Heart left ventricle (tissue), 16 donors: Measurements from ENCODE around the gene MPDZ. TPM values are rescaled to one million over a fixed set of nuclear protein-coding genes. Genes with fewer than 3 reads are reported as not detected.

Experiments
- ATAC-seq, 4 donors: fragments of 200-7000 bp; cut with Tn5 transposase; one replicate each; pipeline ENCODE4 v1.9.1; 2020 to 2022; ENCODE audit warnings: moderate library complexity in 4 of 4, mild to moderate bottlenecking in 3 of 4, moderate number of reproducible peaks in 1 of 4
- DNase-seq, 5 donors: peaks; one replicate each; pipeline ENCODE4 v3.0.0-alpha.2; 2020
- H3K27ac ChIP-seq, 12 donors: fragments of 200-600 bp; sonication (generic) in 4 of 12; one replicate each; pipeline versions ENCODE4 v1.5.0 to v1.8.0; 2016 to 2022; ENCODE audit warnings: mild to moderate bottlenecking in 2 of 12
- H3K27me3 ChIP-seq, 9 donors: fragments of 200-600 bp; sonication (generic) in 2 of 9; one replicate each; pipeline versions ENCODE4 v1.5.1 to v1.8.0; 2016 to 2022; ENCODE audit warnings: mild to moderate bottlenecking in 3 of 9
- H3K36me3 ChIP-seq, 9 donors: fragments of 200-600 bp; sonication (generic) in 2 of 9; one replicate each; pipeline versions ENCODE4 v1.5.0 to v1.8.0; 2018 to 2022; ENCODE audit warnings: mild to moderate bottlenecking in 2 of 9
- H3K4me1 ChIP-seq, 12 donors: fragments of 200-600 bp; sonication (generic) in 4 of 12; one replicate each; pipeline versions ENCODE4 v1.5.0 to v1.8.0; 2016 to 2022; ENCODE audit warnings: mild to moderate bottlenecking in 3 of 12
- H3K4me3 ChIP-seq, 12 donors: fragments of 200-600 bp; sonication (generic) in 4 of 12; one replicate each; pipeline versions ENCODE4 v1.5.0 to v1.8.0; 2017 to 2022; ENCODE audit warnings: mild to moderate bottlenecking in 9 of 12, moderate library complexity in 4 of 12
- H3K9me3 ChIP-seq, 12 donors: fragments of 200-600 bp; sonication (generic) in 4 of 12; one replicate each; pipeline versions ENCODE4 v1.5.0 to v1.8.0; 2016 to 2022; ENCODE audit warnings: mild to moderate bottlenecking in 1 of 12
- CTCF ChIP-seq, 12 donors: fragments of 200-600 bp; sonication (generic) in 4 of 12; IDR thresholded peaks; one replicate each; pipeline versions ENCODE4 v1.5.0 to v1.8.0; 2018 to 2022; ENCODE audit warnings: antibody characterized with exemption in 12 of 12, mild to moderate bottlenecking in 5 of 12
- POLR2A ChIP-seq, 2 donors: fragments of 450-650 bp; IDR thresholded peaks; one replicate each; pipeline ENCODE4 v1.6.1; 2017; ENCODE audit warnings: antibody characterized with exemption in 2 of 2, mild to moderate bottlenecking in 2 of 2, moderate library complexity in 2 of 2
- WGBS, 4 donors: extraction: QIAGEN DNeasy Blood & Tissue Kit in 2 of 4; methylation state at CpG; one replicate each; pipeline versions ENCODE4 v1.1.5 to v1.1.7; 2013 to 2018; 5-methylcytosine and 5-hydroxymethylcytosine counted together
- intact Hi-C, 10 donors: fragments of 100-400 bp; cut with DNase I; formaldehyde crosslinking; loops; one replicate each; pipeline versions ENCODE4 v1.11.1 to v1.14.2; 2022
- polyA plus RNA-seq, 2 donors: library from polyadenylated mRNA; stranded (reverse); fragments of 200-250 nt; gene quantifications; one replicate each; pipeline ENCODE4 v1.2.3, GENCODE V29; 2013
- total RNA-seq, 9 donors: library from RNA; depleted of rRNA in 2 of 9; stranded (reverse); fragments of >200 nt in 2 of 9; fragmentation: NEBNext Ultra II Directional in 3 of 9; extraction: Animal tissue kit (Norgen Biotek cat#: 25700) in 3 of 9; gene quantifications; one replicate each; pipeline versions ENCODE4 v1.1.0 to v1.2.4, GENCODE V29; 2016 to 2023
- donor health status: ischemic (EF 13 %, LVEDD 7.1; RV severe dilation, severe dysfunction).
- donor health status: healthy with polysubstance abuse.
- donor health status: DM: no; HTN: yes; CAD: no.
- donor health status: DM: no; HTN: no; CAD: no.
- donor health status: ischemic (EF 25% LVEDD 6.9; RV normal size, moderate dysfunction).
- donor health status: ischemic (EF 25% LVEDD 5.7; RV mildly dilated, moderate dysfunction).
- donor health status: healthy.
- donor health status: DM: yes; HTN: yes; CAD: no.
- donor health status: ischemic (EF 35%, LVEDD 5.7; RV mildly dilated, moderate dysfunction).
- donor health status: nonischemic (EF 11% LVEDD 7.7; RV severe dilation, severe dysfunction).
- donor health status: DM: yes; HTN: yes; CAD: no.
- donor health status: PGD.
- donor health status: ischemic (EF 29% LVEDD 5.4; RV normal size, mild dysfunction).
- donor health status: nonischemic (EF 23%, LVEDD 6.1; RV moderate dilation, normal function).

The MPDZ gene
- total and polyA plus RNA-seq, 11 donors, result 19.5 to 106 (median 64.8) TPM

GRCh38 chr9:13137426-13137825, 142.1 kb downstream of the MPDZ start:
- WGBS, 4 donors, result 71 to 84% (median 78%) methylated on average over 1 of the region's 1 CpG
- ATAC-seq (no peak), DNase-seq (no peak)
- peaks cover 0 to 83% (median 63%) of the 10 kb centered on the region in 9 donors for H3K36me3 ChIP-seq
- no peak overlapping the region for H3K27ac ChIP-seq
- H3K9me3 ChIP-seq, result no peaks in the 10 kb centered on the region
- intact Hi-C loops, result loop anchor here in 1 of 10 donors (5.0 kb wide), 1 partner anchor 50 kb away; no protein-coding TSS in a partner anchor
- TF ChIP-seq CTCF (IDR thresholded peaks at IDR 0.05) (no peak), POLR2A (IDR thresholded peaks at IDR 0.05) (no peak)
- no peaks in the 10 kb centered on the region for H3K27me3 ChIP-seq
- no peak overlapping the region for H3K4me3 ChIP-seq
- peaks cover 0 to 16% (median 5%) of the 10 kb centered on the region in 12 donors for H3K4me1 ChIP-seq

- H3K27ac ChIP-seq, result no peak overlapping the region
- no peaks in the 10 kb centered on the region for H3K9me3 ChIP-seq
- TF ChIP-seq CTCF (IDR thresholded peaks at IDR 0.05), result no peak
- no peak for TF ChIP-seq POLR2A (IDR thresholded peaks at IDR 0.05)
- H3K36me3 ChIP-seq, result peaks cover 0 to 98% (median 54%) of the 10 kb centered on the region in 9 donors
- intact Hi-C loops, result no loop called here
- H3K27me3 ChIP-seq, result no peaks in the 10 kb centered on the region
- H3K4me3 ChIP-seq, result no peak overlapping the region
- DNase-seq, result no peak
- ATAC-seq, result no peak
- H3K4me1 ChIP-seq, result no peaks in the 10 kb centered on the region
- WGBS, 4 donors, result 95 to 96% (median 95%) methylated on average over 3 of the region's 3 CpGs
Observed at GRCh38 chr9:13131991-13132390, 147.5 kb downstream of the MPDZ start.

GRCh38 chr9:13131416-13131815, 148.1 kb downstream of the MPDZ start:
- H3K27ac ChIP-seq, result no peak overlapping the region
- no peaks in the 10 kb centered on the region for H3K9me3 ChIP-seq
- TF ChIP-seq CTCF (IDR thresholded peaks at IDR 0.05) (no peak), POLR2A (IDR thresholded peaks at IDR 0.05) (no peak)
- DNase-seq, result no peak
- 94 to 96% (median 95%) methylated on average over 6 of the region's 6 CpGs for WGBS, 4 donors
- H3K4me1 ChIP-seq, result no peaks in the 10 kb centered on the region
- no peak overlapping the region for H3K4me3 ChIP-seq
- H3K27me3 ChIP-seq, result no peaks in the 10 kb centered on the region
- peaks cover 0 to 96% (median 51%) of the 10 kb centered on the region in 9 donors for H3K36me3 ChIP-seq
- no peak for ATAC-seq
- intact Hi-C loops, result no loop called here

GRCh38 chr9:13128266-13128860, 151.1 kb downstream of the MPDZ start:
- no peak for DNase-seq
- no peak for TF ChIP-seq POLR2A (IDR thresholded peaks at IDR 0.05)
- no peak for TF ChIP-seq CTCF (IDR thresholded peaks at IDR 0.05)
- no peak for ATAC-seq
- Histone ChIP-seq H3K27me3 (no peaks in the 10 kb centered on the region), H3K36me3 (peaks cover 0 to 96% (median 44%) of the 10 kb centered on the region in 9 donors), H3K4me3 (no peak overlapping the region), H3K9me3 (no peaks in the 10 kb centered on the region), H3K27ac (no peak overlapping the region), H3K4me1 (no peaks in the 10 kb centered on the region)
- intact Hi-C loops, result no loop called here
- WGBS, 4 donors, result 83 to 100% (median 95%) methylated on average over 1 of the region's 1 CpG
